ENCODE data around the gene PPM1L. TPM values are rescaled to one million over a fixed set of nuclear protein-coding genes. Genes with fewer than 3 reads are reported as not detected.
"Not testable (repeated sequence)": the region's sequence is repeated elsewhere in the genome, so short reads cannot be mapped to it uniquely, and the experiment has no call there.

PPM1L gene
- total RNA-seq, 2 donors from 2014 or later = 13.3 to 25.3 TPM

GRCh38 chr3:160998581-160998980 is 242.6 kb downstream of the PPM1L start:
- no peak for ATAC-seq (ENCODE audit: insufficient number of reproducible peaks, low FRiP score, low read depth)
- no peaks in the 10 kb centered on the region for H3K27me3 ChIP-seq (replicated peaks; ENCODE audit: insufficient read depth)
- TF ChIP-seq, protein P1, sequence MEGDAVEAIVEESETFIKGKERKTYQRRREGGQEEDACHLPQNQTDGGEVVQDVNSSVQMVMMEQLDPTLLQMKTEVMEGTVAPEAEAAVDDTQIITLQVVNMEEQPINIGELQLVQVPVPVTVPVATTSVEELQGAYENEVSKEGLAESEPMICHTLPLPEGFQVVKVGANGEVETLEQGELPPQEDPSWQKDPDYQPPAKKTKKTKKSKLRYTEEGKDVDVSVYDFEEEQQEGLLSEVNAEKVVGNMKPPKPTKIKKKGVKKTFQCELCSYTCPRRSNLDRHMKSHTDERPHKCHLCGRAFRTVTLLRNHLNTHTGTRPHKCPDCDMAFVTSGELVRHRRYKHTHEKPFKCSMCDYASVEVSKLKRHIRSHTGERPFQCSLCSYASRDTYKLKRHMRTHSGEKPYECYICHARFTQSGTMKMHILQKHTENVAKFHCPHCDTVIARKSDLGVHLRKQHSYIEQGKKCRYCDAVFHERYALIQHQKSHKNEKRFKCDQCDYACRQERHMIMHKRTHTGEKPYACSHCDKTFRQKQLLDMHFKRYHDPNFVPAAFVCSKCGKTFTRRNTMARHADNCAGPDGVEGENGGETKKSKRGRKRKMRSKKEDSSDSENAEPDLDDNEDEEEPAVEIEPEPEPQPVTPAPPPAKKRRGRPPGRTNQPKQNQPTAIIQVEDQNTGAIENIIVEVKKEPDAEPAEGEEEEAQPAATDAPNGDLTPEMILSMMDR (IDR thresholded peaks at IDR 0.05) = no peak

DNA sequence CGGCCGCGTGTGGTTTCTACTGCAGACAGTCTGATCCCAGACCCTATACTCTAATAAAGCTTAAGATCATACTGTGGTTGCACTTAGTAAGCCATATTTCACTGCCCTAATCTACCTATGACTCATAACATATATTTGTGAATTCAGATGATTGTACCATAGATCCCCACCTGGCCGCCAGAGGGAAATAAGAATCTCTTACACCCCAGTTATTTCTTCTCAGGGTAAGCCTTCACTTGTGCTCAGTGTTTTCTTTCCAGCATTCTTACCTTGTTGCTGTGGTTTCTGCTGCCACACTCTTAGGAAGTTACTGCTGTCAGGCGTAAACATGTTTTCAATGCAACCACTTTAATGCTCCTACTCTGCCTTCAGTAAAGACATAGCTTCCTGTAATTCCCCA is 243.2 kb downstream of the PPM1L start:
- Histone ChIP-seq H3K4me1 (ENCODE audit: control insufficient read depth in 1 of 2, low read depth in 2 of 2) (no peaks in the 10 kb centered on the region), H3K36me3 (no peaks in the 10 kb centered on the region), H3K9me3 (no peaks in the 10 kb centered on the region), H3K27me3 (replicated peaks; ENCODE audit: insufficient read depth) (no peaks in the 10 kb centered on the region), H3K27ac (no peak overlapping the region), H3K4me3 (no peak overlapping the region)
- ATAC-seq (ENCODE audit: insufficient number of reproducible peaks, low FRiP score, low read depth) = no peak
- no peak for DNase-seq (ENCODE audit: low spot score)
- TF ChIP-seq, protein P1 (IDR thresholded peaks at IDR 0.05) = no peak

More at GRCh38 chr3:160998581-160998980, 242.6 kb downstream of the PPM1L start:
- Histone ChIP-seq H3K4me1 (ENCODE audit: control insufficient read depth in 1 of 2, low read depth in 2 of 2) (no peaks in the 10 kb centered on the region), H3K4me3 (no peak overlapping the region), H3K27ac (no peak overlapping the region), H3K36me3 (no peaks in the 10 kb centered on the region), H3K9me3 (no peaks in the 10 kb centered on the region)
- no peak for DNase-seq (ENCODE audit: low spot score)

- Histone ChIP-seq H3K9me3 (no peaks in the 10 kb centered on the region), H3K4me1 (ENCODE audit: control insufficient read depth in 1 of 2, low read depth in 2 of 2) (no peaks in the 10 kb centered on the region), H3K4me3 (no peak overlapping the region), H3K36me3 (no peaks in the 10 kb centered on the region), H3K27me3 (replicated peaks; ENCODE audit: insufficient read depth) (no peaks in the 10 kb centered on the region), H3K27ac (no peak overlapping the region)
- TF ChIP-seq, protein P1 (IDR thresholded peaks at IDR 0.05) = no peak
- DNase-seq (ENCODE audit: low spot score) (no peak), ATAC-seq (ENCODE audit: insufficient number of reproducible peaks, low FRiP score, low read depth) (no peak)
Observed at GRCh38 chr3:161008086-161008485, 252.1 kb downstream of the PPM1L start.

- DNase-seq (ENCODE audit: low spot score); H3K4me1 ChIP-seq (ENCODE audit: control insufficient read depth in 1 of 2, low read depth in 2 of 2); H3K9me3 ChIP-seq: not testable (repeated sequence)
Observed at GRCh38 chr3:161010151-161010550, 254.1 kb downstream of the PPM1L start.

GRCh38 chr3:161014843-161015749 is 259.1 kb downstream of the PPM1L start:
- Histone ChIP-seq H3K4me1 (ENCODE audit: control insufficient read depth in 1 of 2, low read depth in 2 of 2) (peaks cover 5 to 15% of the 10 kb centered on the region in 2 donors), H3K4me3 (no peak overlapping the region), H3K9me3 (no peaks in the 10 kb centered on the region), H3K27ac (no peak overlapping the region), H3K36me3 (no peaks in the 10 kb centered on the region), H3K27me3 (replicated peaks; ENCODE audit: insufficient read depth) (no peaks in the 10 kb centered on the region)
- TF ChIP-seq, protein P1 (IDR thresholded peaks at IDR 0.05) = no peak
- ATAC-seq (ENCODE audit: insufficient number of reproducible peaks, low FRiP score, low read depth) (no peak), DNase-seq (ENCODE audit: low spot score) (no peak)

More at GRCh38 chr3:161010151-161010550, 254.1 kb downstream of the PPM1L start:
- ATAC-seq (ENCODE audit: insufficient number of reproducible peaks, low FRiP score, low read depth); H3K36me3 ChIP-seq; H3K4me3 ChIP-seq; H3K27me3 ChIP-seq (replicated peaks; ENCODE audit: insufficient read depth); H3K27ac ChIP-seq: not testable (repeated sequence)

Measured in thoracic aorta (tissue), 2 donors.